Neural progenitor cell (in vitro differentiated cells): ENCODE measurements around the gene APH1B.

Experiments
- EZH2 ChIP-seq: fragments of 200-600 bp; sonication (generic); IDR thresholded peaks from 2 replicates; pipeline ENCODE4 v1.6.1; 2017; ENCODE audit warnings: antibody characterized with exemption, mild to moderate bottlenecking, moderate library complexity
- EZH2phosphoT487 ChIP-seq: fragments of 200-600 bp; sonication (generic); IDR thresholded peaks from 2 replicates; pipeline ENCODE4 v1.6.1; 2017; ENCODE audit warnings: antibody characterized with exemption
- TF ChIP-seq, protein P1 (sequence below): fragments of 200-600 bp; sonication (generic); IDR thresholded peaks from 2 replicates; pipeline ENCODE4 v1.5.1; 2017; ENCODE audit warnings: antibody characterized with exemption, mild to moderate bottlenecking

DNA sequence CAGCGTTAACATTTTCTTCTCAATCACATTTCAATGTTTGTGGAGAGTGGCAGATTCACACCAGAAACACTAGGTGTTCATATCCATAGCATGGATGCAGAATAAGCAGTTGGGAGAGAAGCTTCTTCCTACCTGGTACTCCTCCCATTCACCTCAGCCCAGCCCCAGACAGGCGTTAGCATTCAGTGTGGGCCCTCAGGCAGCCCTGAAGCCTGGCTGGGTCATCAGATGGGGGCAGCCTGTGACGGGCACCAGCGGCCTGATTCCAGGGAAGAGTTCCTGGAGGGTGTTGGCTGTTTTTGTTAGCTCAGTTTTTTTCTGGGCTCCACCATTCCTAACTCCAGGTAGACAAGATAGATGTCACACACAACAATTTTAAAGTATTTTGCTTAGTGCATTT, 31.1 kb downstream of the APH1B start:
- TF ChIP-seq, protein P1, sequence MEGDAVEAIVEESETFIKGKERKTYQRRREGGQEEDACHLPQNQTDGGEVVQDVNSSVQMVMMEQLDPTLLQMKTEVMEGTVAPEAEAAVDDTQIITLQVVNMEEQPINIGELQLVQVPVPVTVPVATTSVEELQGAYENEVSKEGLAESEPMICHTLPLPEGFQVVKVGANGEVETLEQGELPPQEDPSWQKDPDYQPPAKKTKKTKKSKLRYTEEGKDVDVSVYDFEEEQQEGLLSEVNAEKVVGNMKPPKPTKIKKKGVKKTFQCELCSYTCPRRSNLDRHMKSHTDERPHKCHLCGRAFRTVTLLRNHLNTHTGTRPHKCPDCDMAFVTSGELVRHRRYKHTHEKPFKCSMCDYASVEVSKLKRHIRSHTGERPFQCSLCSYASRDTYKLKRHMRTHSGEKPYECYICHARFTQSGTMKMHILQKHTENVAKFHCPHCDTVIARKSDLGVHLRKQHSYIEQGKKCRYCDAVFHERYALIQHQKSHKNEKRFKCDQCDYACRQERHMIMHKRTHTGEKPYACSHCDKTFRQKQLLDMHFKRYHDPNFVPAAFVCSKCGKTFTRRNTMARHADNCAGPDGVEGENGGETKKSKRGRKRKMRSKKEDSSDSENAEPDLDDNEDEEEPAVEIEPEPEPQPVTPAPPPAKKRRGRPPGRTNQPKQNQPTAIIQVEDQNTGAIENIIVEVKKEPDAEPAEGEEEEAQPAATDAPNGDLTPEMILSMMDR: no peak
- TF ChIP-seq EZH2phosphoT487: no peak
- TF ChIP-seq EZH2: no peak
